GM18517 (cell line): ENCODE results near the gene MBP.
A peak's percentile ranks its signal among the peaks of the same experiment; 100 is the strongest.

Experiments
- ATAC-seq: cut with Tn5 transposase; IDR thresholded peaks from one replicate; pipeline ENCODE4 v1.9.1; 2021; ENCODE audit warnings: mild to moderate bottlenecking, moderate library complexity; ENCODE audit not compliant: unreplicated experiment

Gene MBP

DNA sequence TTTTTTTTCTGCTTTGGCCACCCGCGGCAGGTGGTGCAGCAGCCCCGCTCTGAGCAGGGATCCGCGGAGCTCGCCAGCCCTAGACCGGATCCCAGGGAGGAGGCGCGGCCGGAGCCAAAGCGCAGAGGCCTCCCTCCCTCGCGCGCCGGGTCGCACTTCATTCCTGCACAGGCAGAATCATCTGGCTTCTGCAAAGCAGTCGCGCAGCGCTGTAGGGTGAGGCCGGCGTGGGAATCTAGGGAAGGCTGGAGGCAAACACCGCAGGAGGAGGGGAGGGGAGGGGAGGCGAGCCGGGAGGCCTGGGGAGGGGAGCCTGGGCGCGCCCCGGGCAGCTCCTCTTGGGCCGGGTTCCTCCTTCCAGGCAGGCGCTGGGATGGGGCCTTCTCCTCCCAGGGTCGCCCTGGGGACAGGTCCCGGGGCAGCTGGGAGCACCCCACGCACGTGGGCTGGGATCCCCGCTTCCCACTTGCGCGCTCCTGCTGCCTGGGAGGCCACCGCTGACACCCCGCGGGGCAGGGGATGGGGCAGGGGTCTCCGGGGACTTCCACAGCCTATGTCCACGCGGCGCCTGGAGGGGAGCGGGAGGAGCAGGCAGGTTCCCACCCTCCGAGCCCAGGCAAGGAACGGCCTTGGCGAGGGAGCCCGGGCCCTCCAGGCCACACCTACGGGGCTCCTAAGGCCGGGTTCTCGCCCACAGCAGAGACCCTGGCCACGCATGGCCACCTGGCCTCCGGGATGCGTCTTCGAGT lies 45.0 kb downstream of the MBP start:
- no peak for ATAC-seq

DNA sequence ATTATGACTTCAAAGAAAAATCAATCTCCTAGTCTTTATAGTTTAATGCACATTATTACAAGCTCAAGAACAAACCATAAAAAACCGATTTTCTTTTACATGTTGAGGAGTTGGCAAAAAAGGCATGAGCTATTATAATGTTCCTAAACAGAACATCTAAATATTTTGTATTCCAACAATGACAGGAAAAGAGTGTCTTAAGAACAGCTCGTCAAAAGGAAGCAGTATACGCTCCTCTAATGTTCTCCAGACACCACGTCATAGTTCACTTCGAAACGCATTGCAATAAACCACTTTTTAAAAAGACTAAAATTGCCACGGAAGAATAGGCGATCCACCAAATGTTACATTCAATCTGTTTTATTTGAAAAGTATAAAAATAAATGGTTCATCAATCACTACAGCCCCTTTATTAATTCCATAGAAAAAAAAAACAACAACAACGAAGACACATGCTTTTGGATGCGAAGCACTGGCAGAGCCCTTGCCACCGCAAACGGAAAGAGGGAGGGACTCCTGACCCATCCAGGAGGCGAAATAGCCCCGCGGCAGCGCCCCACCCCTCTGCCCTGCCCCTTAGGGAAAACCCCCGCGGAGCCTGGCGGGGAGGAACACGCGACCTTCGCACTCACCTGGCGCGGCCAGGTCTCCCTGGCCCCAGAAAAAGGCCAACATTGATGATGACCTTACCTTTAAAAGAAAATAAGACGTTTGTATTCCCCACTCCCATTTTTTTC lies 45.8 kb downstream of the MBP start:
- no peak for ATAC-seq

DNA sequence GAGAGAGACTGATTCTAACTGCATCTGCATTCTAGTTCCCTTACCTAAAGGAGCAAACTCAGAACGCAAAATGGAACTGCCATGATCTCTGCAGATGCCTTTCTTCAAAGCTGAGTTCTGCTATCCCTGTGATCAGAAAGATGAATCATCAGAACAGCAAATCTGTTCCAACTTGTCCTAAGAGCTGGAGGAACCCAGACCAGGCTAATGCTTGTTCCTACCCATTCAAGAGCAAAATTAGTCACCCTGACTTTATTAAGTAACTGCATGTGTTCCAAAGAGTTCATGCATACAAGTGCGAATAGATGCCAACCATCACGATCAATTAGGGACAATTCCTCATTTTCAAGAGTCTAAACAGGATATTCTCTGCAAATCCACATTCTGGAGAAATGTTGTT lies 46.5 kb downstream of the MBP start:
- ATAC-seq = no peak

DNA sequence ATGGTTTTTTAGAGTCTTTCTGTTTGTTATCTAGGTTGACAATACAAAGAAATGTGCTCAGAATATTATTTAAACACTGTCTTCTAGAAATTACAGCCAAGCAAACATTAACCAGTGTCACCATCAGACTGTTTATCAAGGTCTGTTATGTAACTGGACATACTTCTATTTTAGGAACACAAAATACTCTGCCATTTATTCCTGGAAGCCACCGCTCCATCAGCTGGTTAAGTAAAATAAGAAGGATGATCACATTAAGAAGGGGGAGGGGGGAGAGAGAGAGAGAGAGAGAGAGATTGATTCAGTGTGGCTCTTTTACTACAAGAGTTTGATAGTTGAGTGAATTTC lies 47.9 kb downstream of the MBP start:
- ATAC-seq = no peak

DNA sequence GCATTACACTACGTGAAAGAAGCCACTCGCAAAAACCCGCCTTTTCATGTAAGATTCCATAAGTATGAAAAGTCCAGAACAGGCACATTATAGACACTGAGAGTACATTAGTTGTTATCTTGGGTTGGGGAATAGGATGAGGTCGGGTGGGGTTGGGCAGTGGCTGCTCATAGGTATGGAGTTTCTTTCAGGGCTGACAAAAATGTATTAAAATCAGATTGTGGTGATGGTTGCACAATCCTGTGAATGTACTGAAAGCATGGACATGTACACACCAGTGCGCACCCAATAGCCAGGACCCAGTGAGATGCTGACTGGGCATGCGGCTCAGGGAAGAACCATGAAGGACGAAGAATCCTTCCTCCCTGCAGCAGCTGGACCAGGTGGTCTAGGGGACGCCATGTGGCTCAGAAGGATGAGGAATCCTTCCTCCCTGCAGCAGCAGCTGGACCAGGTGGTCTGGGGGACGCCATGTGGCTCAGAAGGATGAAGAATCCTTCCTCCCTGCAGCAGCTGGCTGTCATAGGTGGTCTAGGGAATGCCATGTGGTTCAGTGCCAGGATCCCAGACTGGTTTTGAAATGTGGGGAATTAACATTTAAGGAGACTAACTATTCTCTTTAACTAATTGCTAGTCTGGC lies 50.1 kb downstream of the MBP start:
- no peak for ATAC-seq

DNA sequence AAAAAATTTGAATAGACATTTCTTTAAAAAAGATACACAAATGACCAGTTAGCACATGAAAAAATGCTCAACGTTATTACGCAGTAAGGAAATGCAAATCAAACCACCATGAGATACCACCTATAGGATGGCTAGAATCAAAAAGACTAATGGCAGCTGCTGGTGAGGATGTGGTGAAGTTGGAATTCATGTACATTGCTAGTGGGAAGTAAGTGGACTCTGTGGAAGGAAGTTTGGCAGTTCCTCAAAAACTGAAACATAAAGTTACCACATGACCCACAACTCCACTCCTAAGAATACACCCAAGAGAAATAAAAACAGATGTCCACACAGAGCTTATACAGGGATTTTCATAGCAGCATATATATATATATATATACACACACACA lies 51.2 kb downstream of the MBP start:
- no peak for ATAC-seq

DNA sequence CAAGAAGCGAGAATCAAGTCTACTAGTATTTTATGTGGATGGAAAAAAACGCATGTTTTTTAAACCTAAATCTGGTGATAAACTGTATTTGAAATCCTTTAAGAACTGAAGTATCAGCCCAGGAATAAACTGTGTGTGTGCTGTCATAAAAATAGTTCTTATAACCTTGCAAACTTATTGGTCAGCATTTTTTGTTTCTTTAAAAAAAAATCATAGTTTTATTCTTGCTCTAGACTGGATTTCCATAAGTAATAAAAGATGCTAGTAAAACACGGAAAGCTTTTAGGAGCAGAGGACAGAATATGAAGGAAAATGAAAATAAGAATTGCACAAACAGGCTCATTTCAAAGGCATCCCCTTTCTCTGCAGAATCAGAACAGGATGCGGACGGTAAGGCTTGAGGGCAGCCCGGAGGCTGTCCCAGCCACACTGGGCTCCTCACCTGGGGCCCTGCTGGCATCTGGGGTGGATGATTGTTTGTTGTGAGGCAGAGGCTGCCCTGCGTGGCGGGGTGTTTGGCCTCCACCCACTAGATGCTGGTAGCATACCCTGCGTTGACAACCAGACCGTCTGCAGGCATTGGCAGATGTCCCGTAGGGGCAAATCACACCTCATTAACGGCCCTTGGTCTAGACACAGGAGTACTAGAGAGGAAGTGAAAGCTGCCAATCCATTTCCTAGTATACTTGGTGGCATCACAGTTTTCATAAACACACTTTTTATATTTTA lies 52.5 kb downstream of the MBP start:
- peak; percentile 96 for ATAC-seq

DNA sequence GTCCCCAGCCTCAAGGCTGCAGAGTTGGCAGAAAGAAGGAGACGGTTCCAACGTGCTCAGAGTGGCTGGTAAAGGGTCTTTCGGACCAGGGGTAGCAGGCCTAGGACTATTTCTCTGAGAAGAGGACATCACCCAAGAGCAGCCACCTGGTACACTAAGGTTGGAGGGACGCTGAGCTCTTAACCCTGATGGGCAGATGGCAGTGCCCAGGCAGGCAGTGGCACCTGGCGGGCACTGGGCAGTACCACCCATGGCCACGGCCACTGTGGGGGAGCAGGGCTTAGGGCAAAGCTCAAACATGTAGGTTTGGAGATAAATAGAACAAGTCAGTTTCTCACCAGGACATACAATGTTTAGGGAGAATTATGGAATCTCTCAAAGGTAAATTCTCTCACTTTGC lies 53.5 kb downstream of the MBP start:
- ATAC-seq = no peak

DNA sequence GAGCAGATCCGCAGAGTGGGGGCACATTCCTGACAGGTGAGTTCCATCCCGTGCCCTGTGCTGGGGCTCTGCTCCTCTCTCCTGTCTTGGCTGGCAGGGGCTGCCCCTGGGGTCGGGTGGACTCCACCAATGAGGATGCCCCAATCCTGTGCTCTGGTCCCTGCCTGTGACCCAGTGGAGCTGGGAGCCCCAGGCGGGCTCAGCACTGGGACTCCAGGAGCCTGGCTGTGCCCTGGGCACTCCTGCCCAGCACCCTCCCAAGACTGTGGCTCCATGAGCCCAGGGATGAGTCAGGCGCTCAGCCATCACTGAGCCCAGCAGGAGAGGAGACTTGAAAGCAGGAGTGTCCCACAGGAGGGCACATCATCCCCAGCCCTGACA lies 53.9 kb downstream of the MBP start:
- ATAC-seq = no peak

DNA sequence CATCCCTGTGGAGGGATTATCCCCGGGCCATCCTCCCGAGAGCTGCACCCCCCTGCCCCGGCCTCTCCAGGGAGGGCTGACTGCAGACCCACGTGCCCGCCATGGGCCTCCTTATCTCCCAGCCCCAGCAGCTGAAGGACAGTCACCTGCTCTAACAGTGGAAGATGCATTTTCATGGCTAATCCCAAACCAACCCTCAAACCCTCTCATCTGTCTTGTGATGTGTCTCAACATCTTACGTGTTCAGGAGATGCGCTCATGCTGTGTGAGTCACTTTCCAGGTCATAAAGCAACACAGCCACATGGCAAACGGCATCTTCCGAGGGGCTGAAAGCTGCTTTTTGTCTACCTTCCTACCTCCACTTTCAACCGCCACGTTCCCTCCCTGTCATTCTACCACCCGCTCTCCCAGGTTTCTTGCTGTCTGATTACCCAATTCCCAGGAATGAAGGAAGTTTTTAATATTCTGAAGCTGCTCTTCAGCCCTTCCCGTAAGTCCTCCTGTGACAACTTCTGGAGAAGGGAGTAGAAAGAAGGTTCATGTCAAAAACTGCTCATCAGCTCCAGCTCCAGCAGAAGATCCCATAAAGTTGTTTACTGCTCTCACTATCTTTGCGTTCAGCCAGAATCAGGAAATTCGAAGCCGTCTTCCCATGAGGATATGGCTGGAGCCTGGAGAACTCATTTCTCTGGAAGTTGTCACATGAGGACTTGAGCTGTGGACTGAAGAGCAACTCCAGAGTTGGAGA lies 54.5 kb downstream of the MBP start:
- ATAC-seq = no peak

DNA sequence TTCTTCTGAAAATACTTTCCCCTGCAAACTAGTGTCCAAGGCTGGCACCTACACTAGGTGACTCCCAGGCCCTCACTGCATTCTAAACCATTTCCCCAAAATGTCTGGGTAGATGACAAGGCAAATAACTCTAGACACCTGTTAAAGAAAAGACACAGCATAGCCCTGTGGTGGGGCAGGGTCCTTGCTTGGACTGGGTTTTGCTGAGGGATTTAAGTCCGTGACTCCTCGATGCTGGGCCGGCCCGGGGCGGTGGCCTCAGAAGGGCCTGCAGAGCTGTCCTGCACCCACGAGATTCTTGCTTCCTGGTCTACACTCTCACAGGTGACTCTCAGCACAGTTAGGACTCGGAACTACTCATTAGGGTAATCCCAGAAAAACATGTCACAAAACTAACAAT lies 55.2 kb downstream of the MBP start:
- ATAC-seq = no peak

DNA sequence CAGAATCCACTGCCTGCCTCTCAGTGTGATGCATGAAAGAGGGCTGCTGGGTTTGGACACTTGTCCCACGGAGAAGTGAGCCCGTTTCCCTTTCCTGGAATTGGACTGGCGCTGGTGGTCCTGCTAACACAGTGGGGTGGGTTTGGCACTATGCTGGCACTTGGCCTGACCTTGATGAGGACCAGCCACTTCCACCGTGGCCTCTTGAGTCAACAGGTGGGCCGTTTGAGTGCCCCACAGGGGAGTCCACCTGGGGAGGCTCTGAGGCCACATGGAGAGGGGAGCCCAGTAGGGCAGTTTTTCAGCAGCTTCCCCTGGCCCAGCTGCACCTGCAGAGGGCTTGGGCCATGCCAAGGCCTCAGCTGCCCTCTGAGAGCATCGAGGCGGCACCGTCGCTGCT lies 56.5 kb downstream of the MBP start:
- no peak for ATAC-seq

DNA sequence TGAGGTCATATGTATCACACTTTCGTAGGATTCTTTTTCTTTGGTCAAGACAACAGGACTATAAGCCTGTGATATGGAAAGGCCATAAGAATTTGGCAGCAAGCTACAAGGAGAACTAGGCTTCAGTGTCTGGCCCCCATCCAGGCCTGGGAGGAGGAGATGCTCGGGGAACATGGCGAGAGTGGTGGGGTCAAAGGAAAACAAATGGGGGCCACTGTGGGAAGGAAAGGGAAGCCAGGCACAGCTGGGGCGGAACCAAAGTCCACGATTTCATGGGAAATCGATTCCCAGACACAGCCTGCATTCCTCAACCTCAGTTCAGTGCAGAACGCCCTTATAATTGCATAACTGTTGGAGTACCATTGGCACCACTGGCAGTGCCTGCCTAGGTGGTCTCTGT lies 58.2 kb downstream of the MBP start:
- no peak for ATAC-seq

DNA sequence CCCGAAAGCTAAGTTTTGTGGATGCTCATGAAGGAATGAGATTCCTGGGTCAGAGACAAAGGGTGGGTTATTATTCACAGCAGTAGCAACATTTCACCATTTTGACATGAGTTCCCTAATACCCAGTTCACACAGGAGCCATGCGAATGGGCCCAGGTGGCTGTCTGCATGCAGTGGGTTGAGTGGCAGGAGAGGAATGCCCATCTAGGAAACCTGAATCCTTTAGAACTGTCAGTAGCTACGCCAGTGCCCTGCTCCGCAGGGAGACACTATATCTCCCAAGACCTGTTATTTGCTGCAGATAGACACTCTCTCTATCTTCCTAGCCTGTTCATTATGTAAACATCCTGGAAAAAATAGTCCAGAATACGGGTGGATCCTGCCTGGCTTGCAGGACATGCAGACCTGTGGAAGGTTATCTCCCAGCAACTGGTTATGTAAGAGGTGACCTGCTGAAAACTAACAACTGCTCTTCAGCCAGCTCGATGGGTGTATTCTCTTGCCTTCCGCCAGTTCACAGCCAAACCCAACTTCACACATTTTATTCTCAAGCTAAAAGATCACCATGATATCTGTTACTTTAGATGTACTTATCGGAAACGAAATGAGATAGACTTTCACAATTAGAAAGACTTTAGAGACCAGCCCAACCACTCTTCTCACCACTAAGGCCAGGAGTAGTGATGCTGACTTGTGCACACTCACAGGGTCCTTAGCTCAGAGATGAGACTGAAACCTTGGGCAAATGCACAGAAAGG lies 59.1 kb downstream of the MBP start:
- ATAC-seq = no peak

DNA sequence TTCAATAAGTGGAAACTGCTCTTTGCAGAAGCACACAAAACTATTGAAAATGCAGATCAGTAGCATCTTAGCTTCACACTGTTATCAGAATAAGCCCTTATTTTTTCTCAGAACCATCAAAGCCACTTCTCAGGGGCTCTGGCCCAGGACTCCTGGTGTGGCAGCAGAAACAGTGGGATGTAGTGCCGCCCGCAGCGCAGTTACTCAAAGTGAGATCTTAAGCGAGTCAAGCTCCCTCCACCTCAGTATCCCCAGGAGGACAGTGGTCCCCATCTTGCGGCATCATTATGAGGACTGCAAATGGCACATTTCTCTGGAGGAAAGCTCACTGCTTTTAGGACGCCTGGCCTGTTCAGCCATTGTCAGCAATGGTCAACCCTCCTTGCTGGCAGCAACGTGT lies 60.0 kb downstream of the MBP start:
- no peak for ATAC-seq

DNA sequence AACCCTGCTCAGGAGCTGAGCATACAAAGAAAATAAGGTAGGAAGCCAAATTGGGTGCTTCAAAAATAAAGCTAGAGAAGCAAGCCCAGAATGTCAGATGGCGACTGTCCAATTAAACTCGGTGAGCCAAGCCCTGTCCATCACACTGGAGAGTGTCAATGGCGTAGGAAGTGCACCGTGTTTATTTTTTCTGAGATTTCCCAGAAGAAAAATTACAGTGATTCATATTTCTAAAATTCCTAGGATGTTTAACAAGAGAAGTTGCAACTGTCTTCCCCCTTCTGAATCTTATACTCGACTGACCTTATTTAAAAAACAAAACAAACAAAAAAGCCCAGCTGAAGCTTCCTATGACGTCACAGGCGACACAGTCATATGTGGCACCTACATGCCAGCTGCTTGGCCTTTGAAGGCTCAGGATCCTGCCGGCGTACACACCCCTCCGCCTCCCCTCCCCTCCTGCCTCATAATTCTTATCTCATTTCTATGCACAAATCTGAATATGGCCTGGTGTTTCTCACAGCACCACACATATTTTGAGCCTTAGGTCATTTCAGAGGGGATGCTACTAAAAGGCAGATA lies 60.8 kb downstream of the MBP start:
- ATAC-seq = no peak

DNA sequence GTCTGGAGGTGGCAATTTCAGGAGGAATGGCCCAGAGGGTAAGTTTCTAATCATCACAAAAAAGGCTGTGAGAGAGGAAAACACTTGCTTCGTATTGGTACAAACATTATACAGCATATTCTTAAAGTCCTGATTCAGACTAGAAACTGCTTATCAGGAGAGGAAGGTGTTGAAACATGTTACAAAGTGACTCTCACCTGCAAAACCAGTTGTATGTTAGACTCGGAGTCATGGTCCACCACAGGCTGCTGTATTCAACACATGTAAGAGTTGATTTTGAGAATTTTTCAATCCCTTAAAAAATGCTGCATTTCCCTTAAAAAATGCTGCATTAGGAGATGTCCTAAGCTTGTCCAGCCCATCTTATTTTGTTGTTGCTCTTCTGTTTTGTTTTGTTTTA lies 61.5 kb downstream of the MBP start:
- no peak for ATAC-seq

DNA sequence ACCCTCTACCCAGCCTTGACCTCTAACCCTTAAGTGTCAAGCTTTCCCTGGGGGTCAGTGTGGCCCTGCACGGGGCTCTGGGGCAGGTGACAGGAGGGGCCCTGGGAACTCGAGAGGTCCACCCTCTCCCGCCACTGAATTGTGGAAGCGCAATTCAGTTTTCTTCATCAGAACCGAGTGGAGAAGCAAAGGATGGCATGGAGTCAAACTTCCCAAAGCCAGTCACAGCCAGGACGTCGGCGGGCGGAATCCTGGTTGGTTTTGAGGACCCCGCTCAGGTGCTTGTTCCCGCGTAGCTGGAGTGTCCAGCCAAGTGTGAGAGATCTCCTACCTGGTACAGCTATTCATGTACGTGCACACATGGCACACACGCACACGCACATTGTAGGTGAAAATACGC lies 62.0 kb downstream of the MBP start:
- no peak for ATAC-seq

DNA sequence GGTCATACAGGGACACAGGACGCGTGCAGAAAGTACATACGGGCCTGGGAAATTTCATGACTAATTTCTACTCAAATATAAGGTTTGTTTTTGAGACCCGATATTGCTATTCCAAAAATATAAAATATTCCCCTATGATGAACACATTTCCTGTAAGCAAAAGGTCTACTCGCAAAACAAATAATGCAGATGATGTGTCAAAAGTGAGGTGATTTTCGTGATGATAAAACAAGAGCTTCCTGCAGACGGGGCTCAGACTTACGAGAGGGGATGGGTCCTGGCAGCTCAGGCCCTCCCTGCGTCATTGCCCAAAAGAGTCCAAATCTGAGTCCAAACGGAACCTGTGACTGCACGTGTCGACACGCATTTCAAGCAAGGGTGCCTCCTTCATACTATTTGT lies 62.7 kb downstream of the MBP start:
- no peak for ATAC-seq

DNA sequence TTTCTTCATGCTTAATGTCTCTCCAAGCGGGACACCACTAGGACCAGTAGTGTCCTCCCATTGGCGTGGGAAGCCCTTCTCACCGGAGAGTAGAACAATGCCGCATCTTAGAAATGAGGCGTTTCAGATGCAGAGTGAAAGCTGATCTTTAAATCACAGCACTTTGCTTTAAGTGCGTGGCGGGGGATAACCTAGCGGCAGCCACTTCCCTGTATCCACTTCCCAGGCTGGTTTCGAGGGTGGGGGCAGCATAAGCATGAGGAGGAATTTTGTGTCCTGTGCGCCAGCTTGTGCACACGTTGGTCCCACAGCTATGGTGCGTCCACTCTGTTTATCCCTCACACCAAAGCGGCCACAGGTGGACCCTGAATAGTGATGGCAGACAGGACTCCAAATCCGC lies 63.1 kb downstream of the MBP start:
- ATAC-seq = no peak
